ENCODE measurements around the gene SYNC.

GRCh38 chr1:32701951-32702598 lies 495 bp downstream of the SYNC start:
- TF ChIP-seq POLR2A (IDR thresholded peaks at IDR 0.05) = no peak
- no peak for TF ChIP-seq CTCF (IDR thresholded peaks at IDR 0.05)

Data from testis (tissue), 2 donors.